PC-3 (cell line): ENCODE measurements around the gene C16orf74. TPM values are rescaled to one million over a fixed set of nuclear protein-coding genes. Genes with fewer than 3 reads are reported as not detected.

Experiments
- ATAC-seq: fragments of 200-7000 bp; cut with Tn5 transposase; 2 replicates; pipeline ENCODE4 v1.9.1; 2020; ENCODE audit warnings: mild to moderate bottlenecking, moderate library complexity
- BruUV-seq: library from RNA; stranded (reverse); fragments of 400-500 nt; replicated peaks from 2 replicates; lab custom pipeline; 2021; lab: Mats Ljungman, UMichigan
- CTCF ChIA-PET: fragments of 300-600 bp; sonication (Branson Sonifier 250); formaldehyde crosslinking; loops from one replicate; lab custom pipeline; 2022; ENCODE audit warnings: antibody characterized with exemption; lab: Charles Lee
- POLR2A ChIA-PET: fragments of 300-600 bp; sonication (Branson Sonifier 250); formaldehyde crosslinking; loops from one replicate; lab custom pipeline; 2022; ENCODE audit warnings: antibody characterized with exemption; ENCODE audit not compliant: unreplicated experiment; lab: Charles Lee
- DNase-seq: peaks from one replicate; pipeline ENCODE4 v3.0.0-alpha.2; 2015
- H2AFZ ChIP-seq: fragments of 300-600 bp; sonication (generic); 2 replicates; pipeline ENCODE4 v1.6.0; 2016; ENCODE audit warnings: antibody characterized with exemption, low read length
- H3F3A ChIP-seq: fragments of 300-600 bp; sonication (generic); one replicate; pipeline ENCODE4 v1.6.0; 2017; ENCODE audit warnings: antibody characterized with exemption, low read length, control low read depth, mild to moderate bottlenecking; ENCODE audit not compliant: unreplicated experiment
- H3K27ac ChIP-seq: fragments of 300-600 bp; sonication (generic); 2 replicates; pipeline ENCODE4 v1.5.1; 2016; ENCODE audit warnings: mild to moderate bottlenecking, low read length
- H3K27me3 ChIP-seq: fragments of 300-600 bp; sonication (generic); 2 replicates; pipeline ENCODE4 v1.6.1; 2016; ENCODE audit warnings: low read length, mixed read lengths
- H3K36me3 ChIP-seq: fragments of 300-600 bp; sonication (generic); 2 replicates; pipeline ENCODE4 v1.6.1; 2016; ENCODE audit warnings: low read depth, mixed run types, low read length, mixed read lengths
- H3K4me1 ChIP-seq: fragments of 300-600 bp; sonication (generic); 2 replicates; pipeline ENCODE4 v1.5.1; 2016; ENCODE audit warnings: low read length; ENCODE audit not compliant: insufficient read depth
- H3K4me2 ChIP-seq: fragments of 300-600 bp; sonication (generic); 2 replicates; pipeline ENCODE4 v1.6.0; 2016; ENCODE audit warnings: low read length
- H3K4me3 ChIP-seq: fragments of 300-600 bp; sonication (generic); 2 replicates; pipeline ENCODE4 v1.5.1; 2016; ENCODE audit warnings: mild to moderate bottlenecking, low read length, mixed read lengths
- H3K79me2 ChIP-seq: fragments of 300-600 bp; sonication (generic); 2 replicates; pipeline ENCODE4 v1.6.1; 2017; ENCODE audit warnings: low read length, mixed read lengths
- H3K9ac ChIP-seq: fragments of 300-600 bp; sonication (generic); 2 replicates; pipeline ENCODE4 v1.6.0; 2016; ENCODE audit warnings: mild to moderate bottlenecking, low read length
- H3K9me2 ChIP-seq: fragments of 300-600 bp; sonication (generic); replicated peaks from 2 replicates; pipeline ENCODE4 v1.6.1; 2016; ENCODE audit warnings: mixed run types, low read length, mixed read lengths
- H3K9me3 ChIP-seq: fragments of 300-600 bp; sonication (generic); 2 replicates; pipeline ENCODE4 v1.6.1; 2016; ENCODE audit warnings: low read length, mixed read lengths
- H4K20me1 ChIP-seq: fragments of 300-600 bp; sonication (generic); 2 replicates; pipeline ENCODE4 v1.6.1; 2016; ENCODE audit warnings: low read length, mixed read lengths
- CTCF ChIP-seq: fragments of 300-600 bp; sonication (generic); conservative IDR thresholded peaks from 2 replicates; pipeline ENCODE4 v1.5.1; 2017; ENCODE audit warnings: antibody characterized with exemption, low read depth, mild to moderate bottlenecking, low read length
- EZH2 ChIP-seq: fragments of 300-600 bp; sonication (generic); IDR thresholded peaks from one replicate; pipeline ENCODE4 v1.6.1; 2017; ENCODE audit warnings: antibody characterized with exemption, mild to moderate bottlenecking, low read length; ENCODE audit not compliant: unreplicated experiment
- EZH2phosphoT487 ChIP-seq: fragments of 300-600 bp; sonication (generic); IDR thresholded peaks from 2 replicates; pipeline ENCODE4 v1.6.1; 2018; ENCODE audit warnings: mild to moderate bottlenecking, antibody characterized with exemption, low read length, borderline replicate concordance
- intact Hi-C: fragments of 100-400 bp; cut with micrococcal nuclease; formaldehyde crosslinking; loops from 2 replicates; pipeline ENCODE4 v1.9.0; 2023
- total RNA-seq: library from RNA; depleted of rRNA; stranded (reverse); fragments of >200 nt; gene quantifications from 2 replicates; pipeline ENCODE4 v1.2.3, GENCODE V29; 2014

The C16orf74 gene
- total RNA-seq, 1 experiment from 2014 or later, result 71.0 TPM

DNA sequence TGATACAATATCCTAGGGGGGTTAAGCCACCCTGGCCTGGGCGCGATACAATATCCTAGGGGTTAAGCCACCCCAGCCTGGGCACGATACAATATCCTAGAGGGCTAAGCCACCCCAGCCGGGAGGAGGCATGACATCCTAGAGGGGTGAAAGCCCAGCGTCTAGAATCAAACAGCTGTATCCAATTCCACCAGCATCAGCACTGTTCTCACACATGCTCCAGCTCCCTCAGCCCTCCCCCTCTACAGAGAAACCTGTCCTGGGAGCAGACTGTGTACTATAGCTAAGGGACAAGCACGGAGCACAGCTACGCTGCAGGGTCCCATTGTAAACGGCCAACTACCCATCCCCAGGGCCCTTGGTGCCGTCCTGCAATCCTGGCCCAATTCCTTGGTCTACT, 68.4 kb downstream of the C16orf74 start:
- ATAC-seq, result no peak
- Histone ChIP-seq H3K4me1 (peaks cover 7% of the 10 kb centered on the region; the same call in 1 of the 2 replicates), H3K9me2 (no peaks in the 10 kb centered on the region), H3K79me2 (peaks cover 17% of the 10 kb centered on the region), H3K27me3 (no peaks in the 10 kb centered on the region), H3K9ac (no peak overlapping the region), H3K36me3 (peaks cover 8% of the 10 kb centered on the region), H3K27ac (no peak overlapping the region), H3K9me3 (no peaks in the 10 kb centered on the region), H3K4me3 (no peak overlapping the region), H2AFZ (no peak overlapping the region), H4K20me1 (peaks cover 7% of the 10 kb centered on the region; the same call in 1 of the 2 replicates), H3K4me2 (no peak overlapping the region), H3F3A (no peaks in the 10 kb centered on the region)
- TF ChIP-seq EZH2phosphoT487 (no peak), CTCF (no peak), EZH2 (no peak)
- no TSS peak for BruUV-seq
- DNase-seq, result no peak
- CTCF ChIA-PET, result no interaction called here
- POLR2A ChIA-PET, result no interaction called here
- intact Hi-C loops, result no loop called here

- no TSS peak for BruUV-seq
- Histone ChIP-seq H3K9me2 (no peaks in the 10 kb centered on the region), H3K9me3 (no peaks in the 10 kb centered on the region), H3K4me3 (no peak overlapping the region), H3K36me3 (peaks cover 8% of the 10 kb centered on the region), H2AFZ (no peak overlapping the region), H3K9ac (no peak overlapping the region), H3F3A (no peaks in the 10 kb centered on the region), H3K4me1 (no peaks in the 10 kb centered on the region), H3K4me2 (no peak overlapping the region), H3K27ac (no peak overlapping the region), H3K79me2 (peaks cover 4% of the 10 kb centered on the region; the same call in 1 of the 2 replicates), H4K20me1 (no peaks in the 10 kb centered on the region), H3K27me3 (no peaks in the 10 kb centered on the region)
- intact Hi-C loops, result no loop called here
- DNase-seq (no peak), ATAC-seq (no peak; the same call in 1 of the 2 replicates)
- ChIA-PET POLR2A (no interaction called here), CTCF (no interaction called here)
- no peak for TF ChIP-seq CTCF
- no peak for TF ChIP-seq EZH2
- no peak for TF ChIP-seq EZH2phosphoT487
Measured at GRCh38 chr16:85681255-85681654, 69.6 kb downstream of the C16orf74 start.

DNA sequence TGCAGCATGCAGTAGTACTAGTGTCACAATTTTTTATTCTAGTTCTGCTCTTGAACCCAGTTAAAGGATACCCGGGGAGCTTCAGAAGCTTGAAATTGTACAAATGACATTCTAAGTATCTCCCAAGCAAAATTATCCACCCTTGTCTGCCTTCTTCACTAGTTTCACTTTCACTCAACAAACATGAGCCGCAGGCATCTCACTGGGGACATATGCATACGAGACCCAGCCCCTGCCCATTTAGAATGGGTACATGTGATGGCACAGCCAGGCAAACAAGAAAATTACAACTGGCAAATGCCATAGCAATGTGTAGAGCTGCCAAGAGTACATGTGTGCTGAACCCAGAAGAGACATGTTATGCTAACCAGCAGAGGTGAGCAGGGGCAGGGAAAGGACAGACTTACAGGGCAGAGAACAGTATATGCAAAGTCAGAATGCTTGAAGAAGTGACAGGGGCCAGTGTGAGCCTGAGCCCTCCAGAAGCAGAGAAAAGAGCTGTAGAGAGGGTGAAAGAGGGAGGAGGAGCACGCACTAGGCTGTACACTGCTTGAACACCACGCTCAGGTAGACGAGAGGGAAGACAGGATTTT, 70.4 kb downstream of the C16orf74 start:
- BruUV-seq, result no TSS peak

More for the DNA sequence above, 70.4 kb downstream of the C16orf74 start:
- Histone ChIP-seq H3K9me3 (no peaks in the 10 kb centered on the region), H3K9ac (no peak overlapping the region), H3F3A (no peaks in the 10 kb centered on the region), H3K9me2 (no peaks in the 10 kb centered on the region), H3K79me2 (0 out of 2 replicates have a peak, but pooled peaks cover 4% of the 10 kb centered on the region), H3K27ac (no peak overlapping the region), H2AFZ (no peak overlapping the region), H4K20me1 (no peaks in the 10 kb centered on the region), H3K36me3 (peaks cover 12% of the 10 kb centered on the region), H3K27me3 (no peaks in the 10 kb centered on the region), H3K4me2 (no peak overlapping the region), H3K4me1 (no peaks in the 10 kb centered on the region), H3K4me3 (no peak overlapping the region)
- TF ChIP-seq EZH2phosphoT487 (no peak), EZH2 (no peak), CTCF (no peak)
- DNase-seq (no peak), ATAC-seq (no peak)
- intact Hi-C loops, result no loop called here
- CTCF ChIA-PET, result no interaction called here
- POLR2A ChIA-PET, result interaction anchor here (0.6 kb wide), 1 partner anchor 118 kb away, joined by 3 read pairs; no protein-coding TSS in a partner anchor
